GM12873 (cell line): ENCODE measurements around the gene NCAPG.
A peak's percentile ranks its signal among the peaks of the same experiment; 100 is the strongest.

Source experiments
- TF ChIP-seq, protein P1 (sequence below): IDR thresholded peaks from 2 replicates; pipeline ENCODE4 v1.5.1; 2012; ENCODE audit warnings: low read depth, mild to moderate bottlenecking, moderate library complexity, low read length, control low read depth; ENCODE audit not compliant: insufficient read depth; ENCODE audit errors: missing control alignments

The NCAPG gene

DNA sequence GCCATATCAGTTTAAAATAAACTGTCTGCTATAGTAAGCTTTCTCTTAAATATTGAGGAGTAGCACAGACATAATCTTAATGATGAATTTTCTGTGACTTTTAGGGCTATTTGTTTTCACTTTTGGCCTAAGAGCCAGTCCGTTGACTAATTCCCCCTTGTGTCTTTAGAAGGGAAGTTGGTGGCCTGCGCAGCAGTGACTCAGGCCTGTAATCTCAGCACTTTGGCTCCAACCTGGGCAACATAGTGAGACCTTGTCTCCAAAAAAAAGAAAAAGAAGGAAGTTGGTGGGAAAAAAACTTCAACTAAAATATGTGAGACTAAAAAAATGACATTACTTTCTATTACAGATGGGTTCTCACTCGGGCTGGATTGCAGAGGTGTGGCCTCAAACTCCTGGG lies 3.4 kb downstream of the NCAPG start:
- TF ChIP-seq, protein P1, sequence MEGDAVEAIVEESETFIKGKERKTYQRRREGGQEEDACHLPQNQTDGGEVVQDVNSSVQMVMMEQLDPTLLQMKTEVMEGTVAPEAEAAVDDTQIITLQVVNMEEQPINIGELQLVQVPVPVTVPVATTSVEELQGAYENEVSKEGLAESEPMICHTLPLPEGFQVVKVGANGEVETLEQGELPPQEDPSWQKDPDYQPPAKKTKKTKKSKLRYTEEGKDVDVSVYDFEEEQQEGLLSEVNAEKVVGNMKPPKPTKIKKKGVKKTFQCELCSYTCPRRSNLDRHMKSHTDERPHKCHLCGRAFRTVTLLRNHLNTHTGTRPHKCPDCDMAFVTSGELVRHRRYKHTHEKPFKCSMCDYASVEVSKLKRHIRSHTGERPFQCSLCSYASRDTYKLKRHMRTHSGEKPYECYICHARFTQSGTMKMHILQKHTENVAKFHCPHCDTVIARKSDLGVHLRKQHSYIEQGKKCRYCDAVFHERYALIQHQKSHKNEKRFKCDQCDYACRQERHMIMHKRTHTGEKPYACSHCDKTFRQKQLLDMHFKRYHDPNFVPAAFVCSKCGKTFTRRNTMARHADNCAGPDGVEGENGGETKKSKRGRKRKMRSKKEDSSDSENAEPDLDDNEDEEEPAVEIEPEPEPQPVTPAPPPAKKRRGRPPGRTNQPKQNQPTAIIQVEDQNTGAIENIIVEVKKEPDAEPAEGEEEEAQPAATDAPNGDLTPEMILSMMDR = no peak

DNA sequence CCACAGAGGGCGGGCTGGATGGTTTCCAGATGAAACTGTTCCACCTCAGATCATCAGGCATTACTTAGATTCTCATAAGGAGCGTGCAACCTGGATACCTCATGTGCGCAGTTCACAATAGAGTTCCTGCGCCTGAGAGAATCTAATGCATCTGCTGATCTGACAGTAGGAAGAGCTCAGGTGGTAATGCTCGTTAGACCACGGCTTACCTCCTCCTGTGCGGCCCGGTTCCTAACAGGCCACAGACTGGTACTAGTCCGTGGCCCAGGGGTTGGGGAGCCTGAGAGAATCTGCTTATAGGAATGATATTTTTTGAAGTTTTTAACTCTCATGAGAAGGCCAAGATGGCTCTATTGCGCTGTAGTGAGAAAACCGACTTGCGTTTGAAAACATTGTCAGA lies 5.4 kb downstream of the NCAPG start:
- TF ChIP-seq, protein P1 = no peak

DNA sequence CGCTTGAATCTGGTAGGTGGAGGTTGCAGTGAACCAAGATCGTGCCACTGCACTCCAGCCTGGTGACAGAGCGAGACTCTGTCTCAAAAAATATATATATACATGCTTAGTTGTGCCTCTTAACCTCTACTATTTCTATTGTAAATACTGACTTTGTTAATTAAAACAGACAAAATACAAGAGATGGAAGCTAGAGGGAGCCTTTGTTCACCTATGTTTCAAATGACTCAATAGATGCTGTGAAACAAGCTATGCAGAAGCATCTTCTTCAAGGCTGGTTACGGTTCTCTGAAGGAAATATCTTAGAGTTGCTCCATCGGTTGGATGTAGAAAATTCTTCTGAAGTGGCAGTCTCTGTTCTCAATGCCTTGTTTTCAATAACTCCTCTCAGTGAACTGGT lies 6.2 kb downstream of the NCAPG start:
- TF ChIP-seq, protein P1 = peak; percentile 59

DNA sequence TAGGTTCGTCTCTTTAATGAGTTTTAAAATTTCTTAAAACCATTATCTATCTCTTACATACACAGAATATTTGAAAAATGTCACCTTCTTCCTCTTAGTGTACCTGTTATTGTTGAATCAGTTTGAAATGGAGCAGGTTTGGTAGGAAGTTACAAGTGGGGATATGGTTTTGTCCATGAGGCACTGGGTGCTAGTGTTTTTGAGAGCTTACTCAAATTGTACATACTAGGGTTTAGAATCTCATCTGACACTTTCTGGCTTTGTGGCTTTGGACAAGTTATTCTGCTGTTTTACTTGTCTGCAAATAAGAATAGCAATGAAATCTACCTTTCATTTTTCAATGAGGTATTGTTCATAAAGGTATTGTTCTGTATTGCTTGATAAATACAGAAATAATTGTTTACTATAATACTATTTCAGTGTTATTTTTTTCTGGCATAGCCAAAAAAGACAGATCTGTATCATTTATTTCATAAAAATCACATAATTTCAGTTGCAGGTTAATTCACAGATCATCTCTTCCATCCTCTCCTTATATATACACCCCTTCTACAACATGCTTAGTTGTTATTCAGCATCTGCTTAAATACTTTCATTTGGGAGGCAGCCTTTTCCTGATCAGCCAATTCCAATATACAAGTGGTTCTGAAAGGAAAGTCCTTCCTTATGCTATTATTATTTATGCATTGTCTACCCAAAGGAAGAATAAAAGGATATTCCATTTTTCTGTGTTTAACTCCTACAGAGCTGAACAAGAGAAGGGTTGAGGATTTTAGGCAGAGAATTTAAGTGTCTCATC lies 13.3 kb downstream of the NCAPG start:
- TF ChIP-seq, protein P1 = no peak

DNA sequence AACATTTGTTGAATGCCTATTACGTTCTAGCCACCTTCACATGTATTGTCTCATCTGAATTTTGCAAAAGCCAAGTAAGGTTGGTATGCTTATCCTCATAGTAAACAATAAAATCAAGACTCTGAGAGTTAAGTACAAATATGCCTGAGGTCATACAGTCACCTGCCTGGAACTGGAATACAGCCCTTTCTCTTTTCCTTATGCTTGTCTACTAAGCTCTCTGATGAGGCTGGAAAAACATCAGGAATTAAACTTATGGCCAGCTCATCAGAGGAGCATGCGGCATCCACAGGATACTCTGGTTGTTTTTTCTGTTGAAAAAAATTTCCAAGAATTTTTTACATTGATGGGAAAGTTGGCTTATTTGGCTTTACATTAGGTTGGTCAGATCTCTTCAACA lies 35.5 kb downstream of the NCAPG start:
- TF ChIP-seq, protein P1 = no peak

DNA sequence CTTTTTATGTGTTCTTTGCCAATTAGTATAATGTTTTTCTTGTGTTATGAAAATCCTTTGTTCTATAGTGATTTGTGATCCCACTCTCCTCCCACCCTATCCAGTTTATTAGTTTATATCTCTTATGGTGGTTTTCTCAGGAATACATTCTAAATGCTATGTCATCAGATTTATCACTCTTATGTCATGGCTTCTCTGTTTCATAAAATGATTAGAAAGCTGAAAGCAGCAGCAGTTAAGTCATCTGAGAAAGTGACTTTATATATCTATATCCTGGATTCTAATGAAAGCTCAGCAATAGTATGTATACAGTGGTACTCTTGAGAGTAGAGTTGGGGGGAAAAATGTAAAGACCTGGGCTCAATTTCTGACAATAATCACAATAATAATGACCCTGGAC lies 41.2 kb downstream of the NCAPG start:
- TF ChIP-seq, protein P1 = no peak

DNA sequence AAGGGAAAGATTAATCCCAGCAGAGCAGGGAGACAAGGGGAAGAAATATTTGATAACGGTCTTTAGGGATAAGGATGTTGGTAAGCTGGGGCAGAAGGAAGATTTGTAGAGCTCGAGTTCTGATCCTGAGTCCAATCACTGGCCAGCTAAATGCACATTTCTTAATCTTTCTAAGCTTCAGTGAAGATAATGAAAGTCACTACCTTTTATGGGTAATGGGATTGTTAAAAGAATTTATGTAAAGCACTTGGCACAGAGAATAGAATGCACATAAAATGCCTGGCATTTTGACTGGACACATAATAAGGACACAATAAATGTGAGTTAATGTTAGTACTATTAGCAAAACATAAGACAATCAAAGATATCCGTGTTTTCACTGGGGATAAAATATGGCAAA lies 43.3 kb downstream of the NCAPG start:
- TF ChIP-seq, protein P1 = no peak
